22Rv1 (cell line): Measurements from ENCODE around the gene EPS8L2.

Source experiments
- H3K27ac ChIP-seq: fragments of 450-650 bp; 2 replicates; pipeline ENCODE4 v1.5.1; 2017
- CTCF ChIP-seq: fragments of 450-650 bp; IDR thresholded peaks from 2 replicates; pipeline ENCODE4 v1.5.1; 2017; ENCODE audit warnings: mild to moderate bottlenecking
- ZFX ChIP-seq: fragments of 450-650 bp; IDR thresholded peaks from 2 replicates; pipeline ENCODE4 v1.6.1; 2017; ENCODE audit warnings: antibody characterized with exemption, borderline replicate concordance

The EPS8L2 gene

GRCh38 chr11:763549-764321 is 57.7 kb downstream of the EPS8L2 start:
- TF ChIP-seq ZFX: no peak
- no peak for TF ChIP-seq CTCF
- H3K27ac ChIP-seq: peak overlapping the region; percentile 60

- TF ChIP-seq ZFX (no peak), CTCF (no peak)
- H3K27ac ChIP-seq: peak overlapping the region; percentile 60; the same call in 1 of the 2 replicates
Measured at GRCh38 chr11:764322-765024, 58.4 kb downstream of the EPS8L2 start.

GRCh38 chr11:765025-765801 is 59.2 kb downstream of the EPS8L2 start:
- H3K27ac ChIP-seq: peak overlapping the region; percentile 60
- peak; percentile 81 for TF ChIP-seq CTCF
- TF ChIP-seq ZFX: no peak

- peak overlapping the region; percentile 60 for H3K27ac ChIP-seq
- TF ChIP-seq ZFX: no peak
- no peak for TF ChIP-seq CTCF
Measured at GRCh38 chr11:765802-766091, 59.7 kb downstream of the EPS8L2 start.

- TF ChIP-seq CTCF (no peak), ZFX (no peak)
- H3K27ac ChIP-seq: peak overlapping the region; percentile 60
Measured at GRCh38 chr11:766106-766935, 60.3 kb downstream of the EPS8L2 start.

- TF ChIP-seq ZFX: no peak
- peak overlapping the region; percentile 60; the same call in 1 of the 2 replicates for H3K27ac ChIP-seq
Measured at GRCh38 chr11:766936-767210, 60.8 kb downstream of the EPS8L2 start.

GRCh38 chr11:767238-767637 is 61.2 kb downstream of the EPS8L2 start:
- TF ChIP-seq CTCF (no peak), ZFX (no peak)
- no peak overlapping the region for H3K27ac ChIP-seq
